ENCODE measurements around the gene METTL27. TPM values are rescaled to one million over a fixed set of nuclear protein-coding genes. Genes with fewer than 3 reads are reported as not detected.

Gene METTL27
- total and polyA plus RNA-seq, 9 of the 15 experiments (the other 6 are each of a cell fraction or from before 2014, with no cell fraction given) = 0.08 to 0.82 (median 0.33) TPM; not detected in 4

DNA sequence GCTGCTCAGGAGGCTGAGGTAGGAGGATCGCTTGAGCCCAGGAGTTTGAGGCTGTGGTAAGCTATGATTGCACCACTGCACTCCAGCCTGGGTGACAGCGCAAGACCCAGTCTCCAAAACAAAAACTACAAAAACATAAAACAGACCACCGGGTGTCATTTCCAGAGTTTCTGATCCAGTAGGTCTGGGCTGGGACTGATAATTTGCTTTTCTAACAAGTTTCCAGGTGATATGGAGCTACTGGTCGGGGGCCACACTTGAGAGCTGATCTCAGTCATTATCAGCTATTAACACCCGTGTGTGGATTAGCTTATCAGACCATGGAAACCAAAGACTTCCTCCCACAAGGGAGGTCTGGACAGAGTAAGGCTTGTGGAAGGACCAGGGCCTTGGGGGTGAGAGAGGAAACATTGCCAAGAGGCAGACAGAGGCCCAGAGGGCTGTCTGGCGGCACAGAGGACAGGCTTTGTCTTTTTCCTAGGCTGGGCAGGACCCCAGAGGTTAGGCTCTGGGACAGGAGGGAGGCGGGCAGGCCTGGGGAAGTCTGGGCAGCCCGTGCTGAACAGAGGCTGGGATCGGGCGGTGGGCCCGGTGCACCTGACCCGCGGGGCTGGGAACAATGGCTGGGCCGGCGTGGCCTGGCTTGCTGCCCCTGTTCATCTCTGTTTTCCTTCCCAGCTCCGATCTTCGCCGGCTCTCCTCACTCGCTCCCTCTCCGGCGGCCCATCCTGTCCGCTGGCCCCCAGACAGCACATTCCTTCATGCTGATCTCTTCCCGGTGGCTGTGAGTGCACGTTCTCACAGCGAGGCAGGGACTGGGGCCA lies 43.9 kb upstream of the METTL27 start (continued):
- TF ChIP-seq SAFB2 (IDR thresholded peaks at IDR 0.05; ENCODE audit: borderline replicate concordance, low read depth, low read length, severe bottlenecking) (no peak), RAD51 (IDR thresholded peaks at IDR 0.05; ENCODE audit: borderline replicate concordance, low read depth) (peak; percentile 75), ZBTB8A (IDR thresholded peaks at IDR 0.05; ENCODE audit: partially characterized antibody) (no peak), POU5F1 (IDR thresholded peaks at IDR 0.05; ENCODE audit: borderline replicate concordance, low read depth, low read length, partially characterized antibody) (no peak), CHCHD3 (CRISPR knock-in tag; IDR thresholded peaks at IDR 0.05) (no peak), CBX3 (IDR thresholded peaks at IDR 0.05; ENCODE audit: borderline replicate concordance in 1 of 2, low read length in 2 of 2) (peak in 1 of 2 experiments; percentile 83; a peak in 2 of 3 replicates), KLF10 (CRISPR knock-in tag; IDR thresholded peaks at IDR 0.05) (no peak), HOXB6 (CRISPR knock-in tag; IDR thresholded peaks at IDR 0.05; ENCODE audit: borderline replicate concordance) (no peak), BCL6 (CRISPR knock-in tag; IDR thresholded peaks at IDR 0.05) (peak; percentile 93), ZSCAN29 (IDR thresholded peaks at IDR 0.05) (no peak), FOXA1 (IDR thresholded peaks at IDR 0.05; ENCODE audit: borderline replicate concordance) (no peak), NBN (IDR thresholded peaks at IDR 0.05; ENCODE audit: low read depth) (peak; percentile 100), TRIM28 (IDR thresholded peaks at IDR 0.05) (peak; percentile 95), MAFK (IDR thresholded peaks at IDR 0.05; ENCODE audit: low read length) (peak; percentile 25), KLF13 (tag; IDR thresholded peaks at IDR 0.05; ENCODE audit: borderline replicate concordance, low read depth) (no peak; the same call in 1 of the 2 replicates), PTTG1 (tag; IDR thresholded peaks at IDR 0.05; ENCODE audit: low read depth) (peak; percentile 54; the same call in 1 of the 2 replicates)
- TF ChIP-seq, protein P1, sequence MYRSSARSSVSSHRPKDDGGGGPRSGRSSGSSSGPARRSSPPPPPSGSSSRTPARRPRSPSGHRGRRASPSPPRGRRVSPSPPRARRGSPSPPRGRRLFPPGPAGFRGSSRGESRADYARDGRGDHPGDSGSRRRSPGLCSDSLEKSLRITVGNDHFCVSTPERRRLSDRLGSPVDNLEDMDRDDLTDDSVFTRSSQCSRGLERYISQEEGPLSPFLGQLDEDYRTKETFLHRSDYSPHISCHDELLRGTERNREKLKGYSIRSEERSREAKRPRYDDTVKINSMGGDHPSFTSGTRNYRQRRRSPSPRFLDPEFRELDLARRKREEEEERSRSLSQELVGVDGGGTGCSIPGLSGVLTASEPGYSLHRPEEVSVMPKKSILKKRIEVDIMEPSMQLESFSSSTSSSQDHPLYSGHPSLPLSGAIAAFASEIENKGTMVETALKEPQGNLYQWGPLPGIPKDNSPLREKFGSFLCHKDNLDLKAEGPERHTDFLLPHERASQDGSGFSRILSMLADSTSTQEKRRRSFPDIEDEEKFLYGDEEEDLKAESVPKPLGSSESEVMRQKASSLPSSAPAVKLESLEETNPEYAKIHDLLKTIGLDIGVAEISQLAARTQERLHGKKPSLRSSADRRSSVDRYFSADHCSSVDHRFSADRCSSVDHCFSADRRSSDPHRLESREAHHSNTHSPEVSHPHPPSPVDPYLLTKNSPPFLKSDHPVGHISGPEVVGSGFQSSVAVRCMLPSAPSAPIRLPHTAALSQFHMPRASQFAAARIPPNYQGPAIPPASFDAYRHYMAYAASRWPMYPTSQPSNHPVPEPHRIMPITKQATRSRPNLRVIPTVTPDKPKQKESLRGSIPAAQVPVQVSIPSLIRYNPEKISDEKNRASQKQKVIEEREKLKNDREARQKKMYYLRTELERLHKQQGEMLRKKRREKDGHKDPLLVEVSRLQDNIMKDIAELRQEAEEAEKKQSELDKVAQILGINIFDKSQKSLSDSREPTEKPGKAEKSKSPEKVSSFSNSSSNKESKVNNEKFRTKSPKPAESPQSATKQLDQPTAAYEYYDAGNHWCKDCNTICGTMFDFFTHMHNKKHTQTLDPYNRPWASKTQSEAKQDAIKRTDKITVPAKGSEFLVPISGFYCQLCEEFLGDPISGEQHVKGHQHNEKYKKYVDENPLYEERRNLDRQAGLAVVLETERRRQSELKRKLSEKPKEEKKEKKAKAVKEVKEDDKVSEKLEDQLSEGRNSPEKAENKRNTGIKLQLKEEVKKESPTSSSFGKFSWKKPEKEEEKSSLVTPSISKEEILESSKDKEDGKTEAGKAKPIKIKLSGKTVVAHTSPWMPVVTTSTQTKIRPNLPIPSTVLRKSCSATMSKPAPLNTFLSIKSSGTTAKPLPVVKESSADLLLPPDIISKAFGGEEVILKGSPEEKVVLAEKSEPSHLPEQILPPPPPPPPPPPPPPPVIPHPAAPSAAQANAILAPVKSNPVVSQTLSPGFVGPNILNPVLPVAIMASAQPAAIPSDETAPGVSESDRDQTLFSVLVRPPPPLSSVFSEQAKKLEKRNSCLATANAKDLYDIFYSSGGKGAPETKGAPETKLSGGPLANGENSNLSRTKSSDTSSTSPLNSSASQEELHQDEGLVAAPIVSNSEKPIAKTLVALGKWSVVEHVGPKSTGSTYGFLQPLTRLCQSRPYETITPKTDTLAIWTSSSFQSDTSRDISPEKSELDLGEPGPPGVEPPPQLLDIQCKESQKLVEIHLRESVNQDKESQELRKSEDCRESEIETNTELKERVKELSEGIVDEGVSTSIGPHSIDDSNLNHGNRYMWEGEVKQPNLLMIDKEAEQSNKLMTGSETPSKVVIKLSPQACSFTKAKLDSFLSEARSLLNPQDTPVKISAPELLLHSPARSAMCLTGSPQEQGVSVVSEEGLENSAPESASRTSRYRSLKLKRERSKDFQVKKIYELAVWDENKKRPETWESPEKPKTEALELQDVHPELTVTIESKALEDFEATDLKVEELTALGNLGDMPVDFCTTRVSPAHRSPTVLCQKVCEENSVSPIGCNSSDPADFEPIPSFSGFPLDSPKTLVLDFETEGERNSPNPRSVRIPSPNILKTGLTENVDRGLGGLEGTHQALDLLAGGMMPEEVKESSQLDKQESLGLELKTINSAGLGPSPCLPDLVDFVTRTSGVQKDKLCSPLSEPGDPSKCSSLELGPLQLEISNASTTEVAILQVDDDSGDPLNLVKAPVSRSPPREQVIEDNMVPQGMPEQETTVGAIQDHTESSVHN (IDR thresholded peaks at IDR 0.05; ENCODE audit: borderline replicate concordance in 1 of 2, low read depth in 1 of 2) = peak in 1 of 2 experiments; percentile 90; a peak in 1 of 4 replicates
- TF ChIP-seq, protein P2, sequence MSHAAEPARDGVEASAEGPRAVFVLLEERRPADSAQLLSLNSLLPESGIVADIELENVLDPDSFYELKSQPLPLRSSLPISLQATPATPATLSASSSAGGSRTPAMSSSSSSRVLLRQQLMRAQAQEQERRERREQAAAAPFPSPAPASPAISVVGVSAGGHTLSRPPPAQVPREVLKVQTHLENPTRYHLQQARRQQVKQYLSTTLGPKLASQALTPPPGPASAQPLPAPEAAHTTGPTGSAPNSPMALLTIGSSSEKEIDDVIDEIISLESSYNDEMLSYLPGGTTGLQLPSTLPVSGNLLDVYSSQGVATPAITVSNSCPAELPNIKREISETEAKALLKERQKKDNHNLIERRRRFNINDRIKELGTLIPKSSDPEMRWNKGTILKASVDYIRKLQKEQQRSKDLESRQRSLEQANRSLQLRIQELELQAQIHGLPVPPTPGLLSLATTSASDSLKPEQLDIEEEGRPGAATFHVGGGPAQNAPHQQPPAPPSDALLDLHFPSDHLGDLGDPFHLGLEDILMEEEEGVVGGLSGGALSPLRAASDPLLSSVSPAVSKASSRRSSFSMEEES (CRISPR knock-in tag; IDR thresholded peaks at IDR 0.05) = peak; percentile 10; the same call in 1 of the 2 replicates
